WI38 (cell line): ENCODE measurements around the gene TIE1.

ENCODE experiments used
- H3K4me3 ChIP-seq: 2 replicates; pipeline ENCODE4 v1.5.1; 2011; ENCODE audit warnings: low read depth, mild to moderate bottlenecking, control low read depth, low read length
- CTCF ChIP-seq: IDR thresholded peaks from 2 replicates; pipeline ENCODE4 v1.5.1; 2012; ENCODE audit warnings: low read depth, mild to moderate bottlenecking, control low read depth, low read length

The TIE1 gene

GRCh38 chr1:43300378-43301094 lies at the start of gene TIE1:
Gene TIE1 (plus strand): TSS chr1:43300982. CDS start chr1:43301072, 90 bp downstream.
- H3K4me3 ChIP-seq = no peak within 1 kb of the TSS
- TF ChIP-seq CTCF = no peak

GRCh38 chr1:43251024-43251423 lies 49.8 kb upstream of the TIE1 start:
- no peak for TF ChIP-seq CTCF
- H3K4me3 ChIP-seq = no peak overlapping the region

- no peak overlapping the region for H3K4me3 ChIP-seq
- TF ChIP-seq CTCF = no peak
These were observed 48.6 kb upstream of the TIE1 start for GRCh38 chr1:43252225-43252624.

- no peak for TF ChIP-seq CTCF
- no peak overlapping the region for H3K4me3 ChIP-seq
These were observed 47.6 kb upstream of the TIE1 start for GRCh38 chr1:43253173-43253572.

GRCh38 chr1:43253876-43254275 lies 46.9 kb upstream of the TIE1 start:
- TF ChIP-seq CTCF = no peak
- H3K4me3 ChIP-seq = no peak overlapping the region

- no peak overlapping the region for H3K4me3 ChIP-seq
- no peak for TF ChIP-seq CTCF
These were observed 45.2 kb upstream of the TIE1 start for GRCh38 chr1:43255438-43256210.
